ENCODE measurements around the gene TMEM151B.

The TMEM151B gene

GRCh38 chr6:44253307-44254101 lies 16.7 kb upstream of the TMEM151B start:
- DNase-seq, result peak; percentile 19

GRCh38 chr6:44254191-44255104 lies 15.8 kb upstream of the TMEM151B start:
- no peak for DNase-seq

GRCh38 chr6:44255105-44255808 lies 15.0 kb upstream of the TMEM151B start:
- DNase-seq, result no peak

GRCh38 chr6:44255871-44256774 lies 14.1 kb upstream of the TMEM151B start:
- DNase-seq, result no peak

GRCh38 chr6:44256775-44257024 lies 13.6 kb upstream of the TMEM151B start:
- no peak for DNase-seq

- DNase-seq, result peak; percentile 76
Observed at GRCh38 chr6:44257025-44257752, 13.1 kb upstream of the TMEM151B start, which contains the start of gene SLC35B2. SLC35B2 (minus strand) TSS chr6:44257528; CDS start chr6:44257410, 118 bp downstream.

- no peak for DNase-seq
Observed at GRCh38 chr6:44257753-44258324, 12.4 kb upstream of the TMEM151B start.

GRCh38 chr6:44258325-44258863 lies 11.9 kb upstream of the TMEM151B start:
- no peak for DNase-seq

- no peak for DNase-seq
Observed at GRCh38 chr6:44258921-44259320, 11.3 kb upstream of the TMEM151B start.

GRCh38 chr6:44260011-44260410 lies 10.2 kb upstream of the TMEM151B start:
- DNase-seq, result no peak

- no peak for DNase-seq
Observed at GRCh38 chr6:44260451-44261297, 9.6 kb upstream of the TMEM151B start.

GRCh38 chr6:44261581-44261980 lies 8.7 kb upstream of the TMEM151B start:
- DNase-seq, result no peak

GRCh38 chr6:44262467-44263353 lies 7.5 kb upstream of the TMEM151B start:
- no peak for DNase-seq

GRCh38 chr6:44263354-44264100 lies 6.7 kb upstream of the TMEM151B start:
- no peak for DNase-seq

- DNase-seq, result no peak
Observed at GRCh38 chr6:44264154-44265006, 5.9 kb upstream of the TMEM151B start.

- peak; percentile 87 for DNase-seq
Observed at GRCh38 chr6:44265007-44265721, 5.1 kb upstream of the TMEM151B start, which contains the start of gene NFKBIE. NFKBIE (minus strand) TSS chr6:44265551; CDS start chr6:44265346, 205 bp downstream.

Data from COR-L47 (cell line).